IPS-NIHi7 (cell line): ENCODE measurements around the gene PGM1.

Source experiments
- DNase-seq: peaks from one replicate; pipeline ENCODE4 v3.0.0; 2012; ENCODE audit warnings: mixed read lengths; ENCODE audit errors: extremely low spot score

Gene PGM1

DNA sequence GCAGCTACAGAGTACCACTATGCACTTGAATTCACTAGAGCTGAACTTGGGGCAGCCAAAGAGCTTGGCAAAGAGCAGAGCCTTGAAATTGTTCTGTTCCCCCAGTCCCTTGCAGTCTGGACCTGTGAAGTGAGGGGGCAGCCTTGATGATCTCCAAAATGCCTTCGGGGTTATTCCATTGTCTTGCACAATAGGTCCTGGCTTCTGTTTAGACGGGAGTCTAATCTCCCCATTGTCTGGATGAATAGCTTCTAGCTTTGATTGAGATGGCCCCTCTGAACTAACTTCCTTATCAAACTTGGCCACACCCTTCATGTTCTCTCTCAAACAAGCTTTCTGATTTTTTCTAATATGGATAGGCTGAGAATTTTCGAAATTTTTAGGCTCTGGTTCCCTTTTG lies 72.6 kb downstream of the PGM1 start:
- DNase-seq, result no peak

DNA sequence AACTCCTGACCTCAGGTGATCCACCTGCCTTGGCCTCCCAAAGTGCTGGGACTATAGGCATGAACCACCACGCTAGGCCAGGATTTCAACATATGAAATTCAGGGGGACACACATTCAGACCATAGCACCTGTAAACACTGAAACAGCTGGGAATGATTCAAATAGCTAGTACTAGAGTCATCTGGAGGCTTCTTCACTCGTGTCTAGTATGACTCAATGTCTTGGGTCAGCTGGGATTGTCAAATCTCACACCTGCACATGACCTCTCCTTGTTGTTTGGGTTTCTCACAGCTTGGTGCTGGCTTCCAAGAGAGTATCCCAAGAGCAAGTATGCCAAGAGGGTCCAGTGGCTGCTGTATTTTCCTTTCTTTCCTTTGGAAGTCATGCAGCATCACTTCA lies 75.1 kb downstream of the PGM1 start:
- no peak for DNase-seq

DNA sequence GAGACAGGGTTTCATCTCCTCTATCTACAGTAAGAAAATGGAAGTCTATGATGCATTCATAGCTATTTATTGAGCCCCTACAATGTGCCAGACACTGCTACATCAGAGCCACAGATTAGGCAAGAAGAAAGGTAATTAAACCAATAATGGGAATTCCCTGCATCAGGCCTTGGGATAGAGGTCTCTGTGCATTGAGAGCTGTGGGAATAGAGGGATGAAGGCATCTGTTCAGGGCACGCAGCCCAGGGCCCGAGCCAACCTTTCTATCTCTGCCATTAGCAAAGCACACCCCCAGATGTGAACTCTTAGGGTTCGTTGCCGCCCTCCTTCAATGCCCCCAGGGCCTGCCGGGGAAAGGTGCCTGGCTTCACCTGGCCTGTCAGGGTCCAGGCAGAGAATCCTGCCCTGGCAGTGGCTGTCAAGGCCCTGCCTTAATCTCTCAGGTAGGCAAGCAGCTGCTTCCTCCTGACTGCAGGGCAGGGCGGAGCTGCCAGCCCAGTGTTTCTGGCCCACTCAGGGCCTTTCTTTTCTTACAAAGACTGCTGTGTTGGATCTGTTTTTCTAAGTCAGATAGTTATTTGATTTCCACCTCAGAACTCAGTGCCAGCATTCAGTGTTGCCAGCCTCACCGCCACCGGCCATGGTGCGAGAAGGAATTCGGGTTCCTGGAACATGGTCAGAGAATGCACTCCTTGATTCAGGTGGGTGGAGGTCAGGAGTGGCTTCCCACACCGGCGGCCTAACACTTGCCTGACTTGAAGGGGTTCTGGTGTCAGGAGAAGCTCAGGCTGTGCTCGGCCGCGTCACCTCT lies 76.1 kb downstream of the PGM1 start:
- DNase-seq, result no peak

DNA sequence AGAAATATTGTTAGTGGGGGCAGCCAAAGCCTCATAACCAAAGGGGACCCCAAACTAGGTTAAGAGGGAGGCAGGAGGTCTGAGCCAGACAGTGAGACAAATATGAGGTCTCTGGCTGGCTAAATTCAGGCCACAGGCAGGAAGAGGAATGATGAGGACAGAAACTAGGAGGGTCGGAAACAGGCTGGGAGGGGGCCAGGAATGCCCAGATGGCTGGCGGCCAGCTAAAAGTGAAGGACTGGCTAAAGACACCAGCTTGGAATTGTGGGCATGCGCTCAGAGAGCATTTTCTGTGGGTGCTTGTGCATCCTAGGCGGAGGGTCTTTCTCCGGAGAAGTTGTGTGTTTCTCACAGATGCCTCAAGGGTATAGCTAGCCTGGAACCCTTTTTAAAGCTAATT lies 77.0 kb downstream of the PGM1 start:
- no peak for DNase-seq

DNA sequence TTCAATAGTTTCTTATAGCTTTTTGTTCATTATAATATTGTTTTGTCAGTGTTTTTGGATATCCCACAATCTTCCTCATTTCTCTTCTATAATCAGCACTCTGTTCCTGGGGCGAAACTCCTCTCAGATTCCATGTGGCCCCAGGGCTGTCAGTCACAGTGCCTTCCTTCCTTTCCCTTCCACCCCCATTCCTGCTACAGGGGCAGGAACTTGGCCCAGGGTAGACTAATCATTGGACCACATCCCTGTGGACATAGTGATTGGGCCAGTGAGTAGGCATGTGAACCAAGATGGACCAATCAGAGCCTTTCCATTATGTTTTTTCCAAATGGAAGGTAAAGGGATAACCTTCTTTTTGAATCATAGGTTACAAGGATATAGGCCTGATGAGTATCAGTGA lies 78.3 kb downstream of the PGM1 start:
- DNase-seq, result no peak

DNA sequence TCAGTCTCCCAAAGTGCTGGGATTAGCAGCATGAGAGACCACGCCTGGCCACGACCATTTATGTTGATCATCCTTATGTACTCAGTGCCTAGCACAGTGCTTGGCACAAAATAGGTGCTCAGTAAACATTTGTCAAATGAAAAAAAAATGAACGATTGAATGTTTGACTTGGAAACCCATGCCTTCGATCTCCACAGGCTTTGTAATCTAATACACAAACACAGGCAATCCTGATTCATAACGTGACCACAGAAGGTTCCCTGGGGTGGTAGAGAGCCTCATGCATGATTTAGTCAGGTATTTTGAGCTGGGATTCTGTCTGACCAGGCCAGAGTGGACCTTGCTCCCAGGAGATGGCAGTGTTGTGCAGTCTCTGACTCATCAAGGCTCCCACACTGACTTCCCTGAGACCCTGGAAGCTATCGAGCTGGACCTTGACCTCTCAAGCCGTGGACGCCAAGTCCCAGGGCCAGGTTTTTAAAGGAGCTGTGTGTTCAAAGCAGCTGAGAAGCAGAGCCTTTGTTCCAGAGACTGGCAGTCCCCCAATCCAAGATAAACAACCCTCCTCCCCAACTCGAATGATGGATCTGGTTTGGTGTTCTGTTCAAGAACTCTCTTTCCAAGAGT lies 81.1 kb downstream of the PGM1 start:
- peak; percentile 94 for DNase-seq

DNA sequence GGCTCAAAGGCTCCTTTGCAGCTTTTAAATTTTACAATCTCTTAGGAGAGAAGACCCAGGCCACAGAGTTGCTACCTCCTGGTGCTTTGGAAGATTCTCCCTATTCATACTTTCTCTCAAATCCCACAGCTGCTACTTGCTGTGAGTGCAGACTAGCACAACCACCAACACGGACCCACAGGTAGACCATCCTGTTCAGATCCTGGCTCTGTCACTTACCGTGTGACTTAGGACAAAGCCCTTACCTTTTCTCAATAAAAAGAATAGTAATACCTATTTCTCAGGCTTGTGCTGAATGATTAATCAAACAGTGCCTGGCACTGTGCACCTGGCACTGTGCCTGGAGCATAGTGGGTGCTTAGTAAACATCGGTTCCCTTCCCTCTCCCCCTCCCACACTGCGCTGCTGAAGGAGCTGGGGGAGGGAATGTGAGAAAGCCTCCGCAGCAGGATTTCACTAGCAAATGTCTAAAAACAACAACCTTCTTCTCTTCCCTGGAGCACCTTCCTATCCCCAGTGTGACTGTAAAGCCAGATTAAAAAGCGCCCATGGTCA lies 81.7 kb downstream of the PGM1 start:
- no peak for DNase-seq

DNA sequence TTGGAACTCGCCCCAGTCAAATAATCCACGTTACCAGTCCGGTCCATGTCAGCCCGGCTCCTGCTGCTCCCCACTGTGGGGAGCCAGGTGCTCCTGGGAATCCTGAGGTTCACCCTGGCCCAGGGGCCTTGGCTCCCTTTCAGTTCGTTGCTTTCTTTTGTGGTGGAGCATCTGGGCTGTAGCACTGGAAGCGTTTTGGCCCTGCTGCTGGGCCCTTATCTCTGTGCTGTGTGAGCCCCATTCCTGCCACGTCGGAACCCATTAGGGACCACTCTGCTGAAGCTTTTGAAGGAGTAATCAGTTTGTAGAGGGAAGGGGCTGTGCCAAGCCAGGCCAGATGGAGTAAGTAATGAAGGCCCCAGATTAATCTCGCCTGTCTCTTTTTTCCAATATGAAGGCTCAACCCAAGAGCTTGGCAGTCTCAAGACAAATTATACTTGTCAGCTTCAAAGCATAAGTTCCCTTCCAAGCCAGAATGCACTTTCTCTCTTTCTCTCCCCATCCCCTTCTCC lies 82.3 kb downstream of the PGM1 start:
- DNase-seq, result no peak

DNA sequence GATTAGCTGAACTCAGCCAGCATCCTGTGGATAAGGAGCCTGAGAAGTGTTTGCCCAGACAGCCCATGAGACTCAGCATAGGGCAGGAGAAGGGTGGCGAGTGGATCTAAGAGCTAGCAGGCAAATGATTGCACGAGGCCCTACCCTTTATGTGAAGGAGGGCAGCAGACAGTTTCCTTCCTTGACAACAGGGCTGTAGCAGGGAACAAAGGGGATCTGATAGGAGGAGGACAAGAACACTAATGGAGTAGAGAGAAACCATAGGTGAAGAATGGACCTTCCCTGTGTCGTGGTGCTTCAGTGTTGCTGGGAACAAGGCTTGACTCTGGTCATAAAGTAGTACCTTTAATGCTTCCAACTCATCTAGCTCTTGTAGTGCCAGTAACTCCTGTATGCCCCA lies 84.3 kb downstream of the PGM1 start:
- no peak for DNase-seq

DNA sequence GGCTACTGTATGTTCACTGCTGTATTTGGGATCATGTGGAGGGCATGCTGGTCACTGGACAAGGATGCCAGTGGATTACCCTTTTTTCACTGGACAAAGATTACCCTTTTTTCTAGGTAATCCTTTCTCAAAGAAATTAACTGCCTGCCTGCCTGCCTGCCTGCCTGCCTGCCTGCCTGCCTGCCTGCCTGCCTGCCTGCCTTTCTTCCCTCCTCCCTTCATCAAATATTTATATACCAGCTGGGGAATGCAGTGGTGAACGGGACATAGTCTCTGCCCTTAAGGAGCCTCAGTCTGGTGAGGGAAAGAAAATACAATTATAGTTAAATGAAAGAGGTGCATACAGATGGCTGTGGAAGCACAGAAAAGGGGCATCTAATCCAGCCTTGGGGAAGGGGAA lies 85.0 kb downstream of the PGM1 start:
- no peak for DNase-seq

DNA sequence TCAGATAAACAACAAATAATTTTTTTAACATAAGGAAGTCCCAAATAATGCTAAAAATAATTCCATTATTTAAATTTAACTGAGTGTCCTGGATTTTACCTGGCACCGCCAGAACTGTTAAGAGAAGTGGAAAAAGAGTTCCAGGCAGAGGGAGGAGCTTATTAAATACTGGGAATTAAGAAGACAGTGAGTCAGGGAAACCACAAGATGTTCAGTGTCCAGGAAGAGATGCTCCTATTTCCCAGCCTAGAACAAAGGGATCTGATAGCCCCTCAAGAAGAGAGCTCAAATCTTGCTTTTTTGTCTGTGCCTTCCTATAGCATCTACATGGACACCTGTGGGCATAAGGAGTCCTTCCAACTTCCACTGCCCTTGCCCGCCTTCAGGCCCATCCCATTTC lies 85.9 kb downstream of the PGM1 start:
- no peak for DNase-seq

DNA sequence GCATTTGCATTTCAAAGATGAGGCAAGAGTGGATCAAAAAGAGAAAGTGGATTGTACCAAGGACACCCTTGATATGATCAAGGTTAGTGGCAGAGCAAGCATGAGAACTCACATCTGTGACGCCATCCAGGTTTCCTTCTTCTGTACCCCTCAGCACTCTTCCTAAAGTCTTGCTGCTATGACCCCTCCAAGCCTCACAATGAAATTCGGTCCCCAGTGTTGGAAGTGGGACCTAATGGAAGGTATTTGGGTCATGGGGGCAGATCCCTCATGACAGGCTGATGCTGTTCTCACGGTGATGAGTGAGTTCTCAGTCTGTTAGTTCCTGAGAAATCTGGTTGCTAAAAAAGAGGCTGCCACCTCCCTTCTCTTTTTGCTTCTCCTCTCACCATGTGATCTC lies 86.4 kb downstream of the PGM1 start:
- no peak for DNase-seq

DNA sequence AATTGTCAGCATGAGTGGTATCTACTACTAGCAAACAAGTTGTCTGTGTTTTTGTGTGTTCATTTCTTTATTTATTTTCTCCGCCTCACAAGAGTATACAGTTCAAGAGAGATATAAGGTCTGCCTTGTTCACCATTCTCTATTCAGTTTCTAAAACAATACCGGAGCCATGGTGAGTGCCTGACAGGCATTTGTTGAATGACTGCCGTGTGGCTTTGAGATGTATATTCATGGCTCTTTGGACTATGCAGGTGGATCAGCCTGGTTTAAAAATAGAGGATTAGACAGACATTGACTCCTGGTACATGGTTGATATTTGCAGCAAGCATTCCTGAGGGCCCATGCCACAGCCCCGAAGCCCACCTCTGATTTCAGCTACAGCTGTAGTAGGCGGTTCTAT lies 89.7 kb downstream of the PGM1 start:
- no peak for DNase-seq

DNA sequence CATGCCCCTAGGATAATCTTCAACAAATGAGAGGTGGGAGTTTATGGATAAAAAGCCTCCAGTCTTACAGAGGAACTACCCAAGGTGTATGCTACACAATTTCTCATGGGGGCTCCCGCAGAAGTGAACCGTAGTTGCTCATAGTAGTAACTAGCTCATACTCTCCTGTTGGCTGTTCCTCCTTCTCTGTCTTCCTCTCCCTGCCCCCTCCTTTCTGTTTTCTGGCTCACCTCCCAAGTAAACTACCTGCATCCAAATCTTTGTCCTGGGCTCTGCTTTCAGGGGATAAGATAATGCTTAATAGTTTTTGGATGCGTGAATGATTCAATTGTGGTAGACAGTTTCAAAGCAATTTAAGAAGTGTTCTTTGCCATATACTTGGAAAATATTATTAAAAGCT lies 90.5 kb downstream of the PGM1 start:
- no peak for DNase-seq

DNA sequence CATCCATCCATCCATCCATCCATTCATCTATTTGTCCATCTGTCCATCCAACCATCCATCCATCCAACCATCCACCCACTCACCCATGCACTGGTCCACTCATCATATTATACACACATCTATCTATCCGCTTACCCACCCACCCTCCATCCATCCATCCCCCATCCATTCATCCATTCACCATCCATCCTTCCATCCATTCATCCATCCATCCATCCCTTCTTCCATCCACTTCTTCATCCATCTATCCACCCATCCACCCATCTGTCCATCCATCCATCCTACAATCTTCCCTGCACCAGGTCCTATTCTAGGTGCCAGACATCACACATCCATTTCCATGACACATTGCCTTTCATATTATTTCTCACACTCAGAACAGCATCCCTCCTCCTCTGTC lies 93.5 kb downstream of the PGM1 start:
- no peak for DNase-seq

DNA sequence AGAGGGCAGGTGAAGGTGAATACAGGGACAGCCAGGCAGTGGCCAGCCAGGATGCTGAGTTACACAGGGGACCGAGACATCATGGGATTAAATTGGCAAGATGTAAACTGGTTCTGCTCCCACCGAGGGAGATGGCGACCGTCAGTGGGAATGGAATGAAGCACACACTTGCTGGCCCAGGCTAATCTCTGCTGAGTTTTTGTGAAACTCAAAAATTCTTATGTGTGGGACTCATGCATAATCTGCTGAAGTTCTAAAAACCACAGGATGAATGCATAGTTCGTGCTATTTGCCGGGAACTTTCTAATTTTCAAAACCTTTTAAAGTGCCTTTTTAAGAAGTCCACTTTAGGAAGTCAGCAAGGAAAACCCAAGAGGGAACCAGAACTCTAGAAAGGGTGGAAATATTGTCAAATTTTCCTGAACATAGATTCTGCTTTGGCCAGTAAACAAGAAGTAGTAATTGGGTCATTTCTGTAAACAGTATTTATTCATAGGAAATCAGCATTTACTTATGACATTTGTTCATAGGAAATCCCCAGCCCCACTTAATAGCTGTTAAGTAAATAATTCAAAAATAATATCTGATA lies 95.2 kb downstream of the PGM1 start:
- no peak for DNase-seq

DNA sequence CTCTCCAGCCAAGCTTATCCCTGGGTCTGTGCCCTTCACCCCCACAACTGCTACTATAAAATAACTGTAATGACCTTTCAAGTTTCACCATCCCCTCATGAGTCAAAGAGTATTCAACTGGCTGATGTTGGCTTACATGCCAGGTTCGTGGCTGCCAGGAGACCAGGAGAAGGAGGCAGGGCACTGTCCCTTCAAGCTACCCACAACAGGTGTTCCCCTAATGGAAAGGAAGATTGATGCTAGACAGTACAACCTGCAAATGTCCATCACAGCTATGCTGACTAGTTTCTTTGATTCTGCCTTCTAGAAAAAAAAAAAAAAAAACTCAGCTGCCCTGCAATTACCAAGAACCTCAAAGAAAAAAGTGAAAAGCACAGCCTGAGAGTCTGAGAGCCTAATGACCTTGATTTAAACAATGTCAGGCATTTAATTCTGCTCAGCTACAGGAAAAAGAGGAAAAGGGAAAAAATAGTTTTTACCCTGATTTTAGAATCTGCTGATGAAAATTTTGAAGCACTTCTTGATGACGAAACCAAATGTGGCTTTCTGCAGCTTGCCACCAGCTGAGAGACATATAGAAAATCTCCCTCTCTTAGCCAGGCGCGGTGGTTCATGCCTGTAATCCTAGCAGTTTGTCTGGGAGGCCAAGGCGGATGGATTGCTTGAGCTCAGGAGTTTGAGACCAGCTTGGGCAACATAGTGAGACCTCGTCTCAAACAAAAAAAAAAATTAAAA lies 97.9 kb downstream of the PGM1 start:
- DNase-seq, result no peak

DNA sequence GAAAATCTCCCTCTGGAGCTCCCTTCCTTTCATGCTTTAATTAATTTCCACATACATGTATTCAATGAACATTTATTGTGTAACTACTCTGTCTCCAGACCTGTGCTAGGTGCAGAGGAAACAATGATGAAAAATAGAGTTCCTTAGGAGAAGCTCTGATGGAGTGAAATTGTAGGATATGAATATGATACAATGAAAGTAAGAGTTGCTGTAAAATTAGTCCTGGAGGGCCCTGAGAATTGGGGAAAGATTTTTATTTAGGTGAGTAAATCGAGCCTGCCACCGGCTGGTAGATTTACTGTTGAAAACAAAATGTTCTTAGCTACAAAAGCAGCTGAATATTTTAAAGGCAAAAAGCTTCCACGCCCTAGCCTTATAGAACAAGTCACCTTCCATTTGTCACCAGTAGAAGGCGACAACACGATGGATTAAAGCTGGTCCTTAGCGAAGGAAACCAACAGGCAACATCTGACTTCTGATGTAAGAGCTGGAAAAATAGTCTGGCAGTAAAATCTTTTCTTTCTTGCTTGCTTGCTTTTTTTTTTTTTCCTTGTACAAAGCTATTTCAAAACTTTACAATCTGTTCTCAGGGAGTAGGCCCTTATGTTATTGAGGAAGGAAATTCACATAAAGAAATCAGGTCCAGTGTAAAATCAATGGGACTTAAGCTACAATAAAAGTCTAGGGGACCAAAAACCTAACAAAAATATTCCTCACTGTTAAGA lies 98.7 kb downstream of the PGM1 start:
- peak; percentile 82 for DNase-seq

DNA sequence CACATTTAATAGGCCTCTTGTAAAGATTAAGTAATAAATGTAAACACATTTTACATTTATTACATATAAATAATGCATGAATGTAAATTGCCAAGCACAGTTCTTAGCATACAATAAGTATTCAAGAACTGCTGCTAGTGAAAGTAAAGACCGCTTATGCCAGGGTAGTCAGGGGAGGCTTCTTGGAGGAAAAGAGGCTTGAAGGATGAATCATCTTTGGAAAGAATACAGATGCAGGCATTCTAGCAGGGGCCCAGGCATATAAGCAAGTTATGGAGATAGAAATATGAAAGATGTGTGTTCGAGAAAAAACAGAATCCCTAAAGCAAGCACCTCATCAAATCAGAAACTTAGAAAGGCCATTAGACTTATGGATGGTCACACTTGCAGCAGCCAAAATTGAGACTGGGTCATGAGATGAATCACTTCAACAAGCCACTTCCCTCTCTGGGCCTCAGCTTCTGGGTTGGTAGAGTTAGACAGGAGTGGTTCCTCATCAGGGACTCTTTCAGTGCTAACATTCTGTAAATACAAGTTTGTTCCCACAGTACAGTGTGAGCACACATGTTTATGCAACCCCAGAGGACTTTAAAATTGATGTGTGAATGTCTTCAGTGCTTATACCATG lies 100.8 kb downstream of the PGM1 start:
- DNase-seq, result no peak

DNA sequence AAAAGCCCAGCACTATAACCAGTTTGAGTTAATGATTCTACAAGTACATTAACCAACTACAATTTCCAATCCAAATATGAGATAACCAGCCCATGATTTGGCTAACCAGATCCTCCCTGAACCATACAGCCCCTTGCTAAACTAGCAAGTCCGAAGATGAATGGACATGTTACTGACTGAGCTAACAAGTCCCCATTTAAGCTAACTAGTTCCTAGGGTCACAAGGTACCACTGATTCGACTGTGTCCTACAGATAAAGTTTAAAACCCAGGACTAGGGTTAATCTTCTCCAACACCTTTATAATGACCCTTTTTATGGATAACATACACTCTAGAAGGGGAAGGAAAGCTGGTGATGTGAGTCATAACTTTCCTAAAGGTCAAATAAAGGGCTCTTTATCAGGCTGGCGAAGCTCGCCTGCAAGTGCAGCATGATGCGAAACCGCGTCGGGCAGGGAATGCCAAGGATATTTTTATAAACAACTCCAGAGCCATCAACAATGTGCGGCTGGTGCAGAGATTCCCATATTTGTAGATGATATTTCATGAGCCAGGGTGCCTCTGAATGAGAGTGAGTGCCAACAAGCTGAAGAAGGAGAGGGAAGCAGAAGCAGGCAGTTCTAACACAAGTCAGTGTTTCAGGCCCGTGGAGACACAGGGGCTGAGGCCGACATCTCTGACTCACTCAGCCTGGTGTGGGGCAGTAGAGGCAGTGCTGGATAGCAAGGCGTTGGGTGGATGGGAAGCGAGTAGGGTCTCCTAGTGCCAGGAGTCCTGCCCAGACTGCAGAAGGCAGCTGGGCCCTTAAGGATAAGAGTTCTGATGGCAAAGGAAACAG lies 105.0 kb downstream of the PGM1 start:
- DNase-seq, result no peak
